Liver (tissue), 9 donors: ENCODE results near the gene LRRFIP1. TPM values are rescaled to one million over a fixed set of nuclear protein-coding genes. Genes with fewer than 3 reads are reported as not detected.

ENCODE experiments used
- DNase-seq: peaks from one replicate; pipeline ENCODE4 v3.0.0-alpha.2; 2017; ENCODE audit warnings: low spot score
- H3K27ac ChIP-seq, 2 donors: one replicate each; pipeline ENCODE4 v1.7.0; 2013; ENCODE audit warnings: inconsistent platforms in 2 of 2, low read length in 2 of 2, control low read depth in 1 of 2, low read depth in 1 of 2, mild to moderate bottlenecking in 1 of 2
- H3K27me3 ChIP-seq, 4 donors: one replicate each; pipeline versions ENCODE4 v1.6.1 to v1.7.0; 2013; ENCODE audit warnings: low read length in 3 of 4, inconsistent platforms in 1 of 4, mild to moderate bottlenecking in 1 of 4, moderate library complexity in 1 of 4; ENCODE audit not compliant: control insufficient read depth in 4 of 4, insufficient read depth in 4 of 4
- H3K36me3 ChIP-seq, 4 donors: one replicate each; pipeline versions ENCODE4 v1.6.1 to v1.7.0; 2013; ENCODE audit warnings: low read length in 3 of 4, mild to moderate bottlenecking in 3 of 4, low read depth in 1 of 4, moderate library complexity in 1 of 4; ENCODE audit not compliant: control insufficient read depth in 4 of 4, insufficient read depth in 3 of 4
- H3K4me1 ChIP-seq, 4 donors: one replicate each; pipeline versions ENCODE4 v1.6.1 to v1.7.0; 2013; ENCODE audit warnings: low read length in 3 of 4, mild to moderate bottlenecking in 3 of 4, moderate library complexity in 1 of 4; ENCODE audit not compliant: control insufficient read depth in 4 of 4, insufficient read depth in 4 of 4
- H3K4me3 ChIP-seq, 3 donors: one replicate each; pipeline versions ENCODE4 v1.6.1 to v1.7.0; 2013; ENCODE audit warnings: low read length in 3 of 3, control low read depth in 1 of 3, low read depth in 1 of 3, mild to moderate bottlenecking in 1 of 3
- H3K9ac ChIP-seq, 2 donors: one replicate each; pipeline ENCODE4 v1.7.0; 2013; ENCODE audit warnings: low read length in 2 of 2, mild to moderate bottlenecking in 2 of 2, moderate library complexity in 2 of 2, control low read depth in 1 of 2, low read depth in 1 of 2
- H3K9me3 ChIP-seq, 4 donors: one replicate each; pipeline versions ENCODE4 v1.6.1 to v1.7.0; 2013; ENCODE audit warnings: low read length in 3 of 4; ENCODE audit not compliant: control insufficient read depth in 4 of 4
- EGR1 ChIP-seq, 2 donors: IDR thresholded peaks; 2 replicates each; pipeline ENCODE4 v1.6.1; 2016 to 2018; ENCODE audit warnings: antibody characterized with exemption in 2 of 2, low read depth in 2 of 2
- FOXA1 ChIP-seq: IDR thresholded peaks from 2 replicates; pipeline ENCODE4 v1.6.1; 2016; ENCODE audit warnings: antibody characterized with exemption
- FOXA2 ChIP-seq: IDR thresholded peaks from 2 replicates; pipeline ENCODE4 v1.6.1; 2016; ENCODE audit warnings: antibody characterized with exemption
- GABPA ChIP-seq, 2 donors: IDR thresholded peaks in 1 of 2; conservative IDR thresholded peaks in 1 of 2; 2 replicates each; pipeline ENCODE4 v1.6.1; 2016; ENCODE audit warnings: antibody characterized with exemption in 2 of 2, mild to moderate bottlenecking in 1 of 2, moderate library complexity in 1 of 2
- HNF4A ChIP-seq, 2 donors: conservative IDR thresholded peaks; 2 replicates each; pipeline ENCODE4 v1.6.1; 2016; ENCODE audit warnings: antibody characterized with exemption in 2 of 2, mild to moderate bottlenecking in 2 of 2
- HNF4G ChIP-seq: IDR thresholded peaks from 2 replicates; pipeline ENCODE4 v1.6.1; 2016; ENCODE audit warnings: antibody characterized with exemption
- JUND ChIP-seq, 2 donors: IDR thresholded peaks; 2 replicates each; pipeline ENCODE4 v1.6.1; 2016; ENCODE audit warnings: antibody characterized with exemption in 2 of 2
- MAX ChIP-seq: IDR thresholded peaks from 2 replicates; pipeline ENCODE4 v1.6.1; 2016; ENCODE audit warnings: antibody characterized with exemption
- NR2F2 ChIP-seq: IDR thresholded peaks from 2 replicates; pipeline ENCODE4 v1.6.1; 2016; ENCODE audit warnings: antibody characterized with exemption
- RAD21 ChIP-seq, 2 donors: IDR thresholded peaks; 2 replicates each; pipeline ENCODE4 v1.6.1; 2016; ENCODE audit warnings: antibody characterized with exemption in 2 of 2, mild to moderate bottlenecking in 2 of 2
- REST ChIP-seq: IDR thresholded peaks from 2 replicates; pipeline ENCODE4 v1.6.1; 2016; ENCODE audit warnings: antibody characterized with exemption, mild to moderate bottlenecking
- SP1 ChIP-seq: IDR thresholded peaks from 2 replicates; pipeline ENCODE4 v1.6.1; 2018; ENCODE audit warnings: antibody characterized with exemption, mild to moderate bottlenecking
- TAF1 ChIP-seq: conservative IDR thresholded peaks from 2 replicates; pipeline ENCODE4 v1.6.1; 2016; ENCODE audit warnings: antibody characterized with exemption, mild to moderate bottlenecking
- WGBS: extraction: QIAGEN DNeasy Blood & Tissue Kit; methylation state at CpG from one replicate; pipeline ENCODE4 v1.1.7; 2013; 5-methylcytosine and 5-hydroxymethylcytosine counted together
- polyA plus RNA-seq, 2 donors: library from polyadenylated mRNA; stranded (reverse) in 1 of 2; unstranded in 1 of 2; fragments of 200-250 nt in 1 of 2; fragments of >200 nt in 1 of 2; fragmentation: Nextera tagmentation in 1 of 2; extraction: Ambion mirVana in 1 of 2; gene quantifications; one replicate each; pipeline versions ENCODE4 v1.2.1 to v1.2.3, GENCODE V29; 2013 to 2015
- total RNA-seq, 2 donors: library from RNA; depleted of rRNA; stranded (reverse); fragments of >200 nt; gene quantifications; one replicate each; pipeline ENCODE4 v1.2.3, GENCODE V29; 2014
- TF ChIP-seq, protein P1 (sequence below): IDR thresholded peaks from 2 replicates; pipeline ENCODE4 v1.6.1; 2016; ENCODE audit warnings: antibody characterized with exemption
- TF ChIP-seq, protein P2 (sequence below): IDR thresholded peaks from 2 replicates; pipeline ENCODE4 v1.6.1; 2016; ENCODE audit warnings: antibody characterized with exemption
- donor health status: healthy.
- donor health status: healthy.
- donor health status: healthy.
- donor health status: healthy.
- donor health status: healthy.

The LRRFIP1 gene
- total and polyA plus RNA-seq, 4 donors, result 13.3 to 56.1 (median 39.1) TPM

GRCh38 chr2:237717366-237718276 lies 90.2 kb downstream of the LRRFIP1 start:
- no peak overlapping the region for H3K4me3 ChIP-seq
- DNase-seq, result no peak
- no peak overlapping the region for H3K9ac ChIP-seq
- peaks cover 0 to 4% (median 1%) of the 10 kb centered on the region in 4 donors for H3K36me3 ChIP-seq
- H3K27me3 ChIP-seq, result no peaks in the 10 kb centered on the region
- TF ChIP-seq FOXA1 (no peak), GABPA (IDR thresholded peaks at IDR 0.05 in 1 of 2, conservative IDR thresholded peaks at IDR 0.05 in 1 of 2) (no peak), JUND (IDR thresholded peaks at IDR 0.05) (no peak), TAF1 (no peak), HNF4A (conservative IDR thresholded peaks at IDR 0.05) (no peak), HNF4G (no peak), SP1 (no peak), FOXA2 (no peak), NR2F2 (no peak), RAD21 (IDR thresholded peaks at IDR 0.05) (no peak), REST (no peak), MAX (no peak)
- TF ChIP-seq, protein P1, sequence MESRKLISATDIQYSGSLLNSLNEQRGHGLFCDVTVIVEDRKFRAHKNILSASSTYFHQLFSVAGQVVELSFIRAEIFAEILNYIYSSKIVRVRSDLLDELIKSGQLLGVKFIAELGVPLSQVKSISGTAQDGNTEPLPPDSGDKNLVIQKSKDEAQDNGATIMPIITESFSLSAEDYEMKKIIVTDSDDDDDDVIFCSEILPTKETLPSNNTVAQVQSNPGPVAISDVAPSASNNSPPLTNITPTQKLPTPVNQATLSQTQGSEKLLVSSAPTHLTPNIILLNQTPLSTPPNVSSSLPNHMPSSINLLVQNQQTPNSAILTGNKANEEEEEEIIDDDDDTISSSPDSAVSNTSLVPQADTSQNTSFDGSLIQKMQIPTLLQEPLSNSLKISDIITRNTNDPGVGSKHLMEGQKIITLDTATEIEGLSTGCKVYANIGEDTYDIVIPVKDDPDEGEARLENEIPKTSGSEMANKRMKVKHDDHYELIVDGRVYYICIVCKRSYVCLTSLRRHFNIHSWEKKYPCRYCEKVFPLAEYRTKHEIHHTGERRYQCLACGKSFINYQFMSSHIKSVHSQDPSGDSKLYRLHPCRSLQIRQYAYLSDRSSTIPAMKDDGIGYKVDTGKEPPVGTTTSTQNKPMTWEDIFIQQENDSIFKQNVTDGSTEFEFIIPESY, result no peak
- H3K27ac ChIP-seq, result no peak overlapping the region
- no peaks in the 10 kb centered on the region for H3K9me3 ChIP-seq
- WGBS, result 94% methylated on average over 24 of the region's 24 CpGs
- peaks cover 0 to 15% (median 11%) of the 10 kb centered on the region in 4 donors for H3K4me1 ChIP-seq

- 92% methylated on average over 9 of the region's 9 CpGs for WGBS
- no peak overlapping the region for H3K27ac ChIP-seq
Measured at GRCh38 chr2:237718277-237718634, 90.9 kb downstream of the LRRFIP1 start.

More at GRCh38 chr2:237718277-237718634, 90.9 kb downstream of the LRRFIP1 start:
- Histone ChIP-seq H3K9me3 (no peaks in the 10 kb centered on the region), H3K4me1 (peaks cover 0 to 15% (median 11%) of the 10 kb centered on the region in 4 donors), H3K36me3 (peaks cover 0 to 4% (median 1%) of the 10 kb centered on the region in 4 donors), H3K9ac (no peak overlapping the region), H3K27me3 (no peaks in the 10 kb centered on the region), H3K4me3 (no peak overlapping the region)
- no peak for TF ChIP-seq NR2F2
- no peak for TF ChIP-seq EGR1 (IDR thresholded peaks at IDR 0.05; ENCODE audit: low read depth in 2 of 2)
- TF ChIP-seq HNF4G, result no peak
- no peak for TF ChIP-seq FOXA1
- no peak for TF ChIP-seq JUND (IDR thresholded peaks at IDR 0.05)
- no peak for TF ChIP-seq HNF4A (conservative IDR thresholded peaks at IDR 0.05)
- TF ChIP-seq, protein P1, result no peak
- TF ChIP-seq GABPA (IDR thresholded peaks at IDR 0.05 in 1 of 2, conservative IDR thresholded peaks at IDR 0.05 in 1 of 2), result no peak
- TF ChIP-seq RAD21 (IDR thresholded peaks at IDR 0.05), result no peak
- TF ChIP-seq, protein P2, sequence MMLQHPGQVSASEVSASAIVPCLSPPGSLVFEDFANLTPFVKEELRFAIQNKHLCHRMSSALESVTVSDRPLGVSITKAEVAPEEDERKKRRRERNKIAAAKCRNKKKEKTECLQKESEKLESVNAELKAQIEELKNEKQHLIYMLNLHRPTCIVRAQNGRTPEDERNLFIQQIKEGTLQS, result no peak
- no peak for TF ChIP-seq SP1
- DNase-seq, result no peak
